Choroid plexus epithelial cell (primary cell): ENCODE data around the gene ABO.
"Not testable (repeated sequence)": the region's sequence is repeated elsewhere in the genome, so short reads cannot be mapped to it uniquely, and the experiment has no call there.

ENCODE experiments used
- DNase-seq: peaks from one replicate; pipeline ENCODE4 v3.0.0-alpha.2; 2010; ENCODE audit warnings: low read depth
- H3K4me3 ChIP-seq: 2 replicates; pipeline ENCODE4 v1.5.1; 2011; ENCODE audit warnings: low read depth, mild to moderate bottlenecking, control low read depth, low read length, moderate library complexity
- TF ChIP-seq, protein P1 (sequence below): conservative IDR thresholded peaks from 2 replicates; pipeline ENCODE4 v1.5.1; 2011; ENCODE audit warnings: low read depth, mild to moderate bottlenecking, control low read depth, inconsistent platforms, low read length, moderate library complexity

The ABO gene

GRCh38 chr9:133275105-133276000 lies at the start of gene ABO:
Gene ABO (minus strand): TSS chr9:133275201.
- no peak within 1 kb of the TSS for H3K4me3 ChIP-seq
- no peak for DNase-seq
- TF ChIP-seq, protein P1, sequence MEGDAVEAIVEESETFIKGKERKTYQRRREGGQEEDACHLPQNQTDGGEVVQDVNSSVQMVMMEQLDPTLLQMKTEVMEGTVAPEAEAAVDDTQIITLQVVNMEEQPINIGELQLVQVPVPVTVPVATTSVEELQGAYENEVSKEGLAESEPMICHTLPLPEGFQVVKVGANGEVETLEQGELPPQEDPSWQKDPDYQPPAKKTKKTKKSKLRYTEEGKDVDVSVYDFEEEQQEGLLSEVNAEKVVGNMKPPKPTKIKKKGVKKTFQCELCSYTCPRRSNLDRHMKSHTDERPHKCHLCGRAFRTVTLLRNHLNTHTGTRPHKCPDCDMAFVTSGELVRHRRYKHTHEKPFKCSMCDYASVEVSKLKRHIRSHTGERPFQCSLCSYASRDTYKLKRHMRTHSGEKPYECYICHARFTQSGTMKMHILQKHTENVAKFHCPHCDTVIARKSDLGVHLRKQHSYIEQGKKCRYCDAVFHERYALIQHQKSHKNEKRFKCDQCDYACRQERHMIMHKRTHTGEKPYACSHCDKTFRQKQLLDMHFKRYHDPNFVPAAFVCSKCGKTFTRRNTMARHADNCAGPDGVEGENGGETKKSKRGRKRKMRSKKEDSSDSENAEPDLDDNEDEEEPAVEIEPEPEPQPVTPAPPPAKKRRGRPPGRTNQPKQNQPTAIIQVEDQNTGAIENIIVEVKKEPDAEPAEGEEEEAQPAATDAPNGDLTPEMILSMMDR = no peak

GRCh38 chr9:133323991-133324703 lies 49.1 kb upstream of the ABO start:
- H3K4me3 ChIP-seq = no peak overlapping the region
- DNase-seq = no peak
- TF ChIP-seq, protein P1 = no peak

DNA sequence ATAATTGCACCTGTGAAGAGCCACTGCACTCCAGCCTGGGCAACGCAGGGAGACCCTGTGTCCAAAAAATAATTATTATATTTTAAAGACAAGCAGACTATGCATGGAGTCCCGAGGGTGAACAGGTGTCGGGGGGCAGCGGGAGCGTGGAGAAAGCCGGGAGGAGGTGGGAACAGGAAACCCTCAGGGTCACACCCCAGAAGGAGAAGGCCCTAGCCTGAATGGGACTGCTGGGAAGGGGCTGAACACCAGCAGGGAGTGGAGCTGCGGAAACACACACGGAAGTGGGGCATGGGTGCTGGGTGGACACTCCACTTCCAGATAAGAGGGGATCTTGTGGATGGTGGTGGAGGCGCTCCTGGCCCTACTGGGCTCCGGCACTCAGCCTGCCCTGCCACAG lies 48.2 kb upstream of the ABO start:
- TF ChIP-seq, protein P1 = no peak
- no peak for DNase-seq

DNA sequence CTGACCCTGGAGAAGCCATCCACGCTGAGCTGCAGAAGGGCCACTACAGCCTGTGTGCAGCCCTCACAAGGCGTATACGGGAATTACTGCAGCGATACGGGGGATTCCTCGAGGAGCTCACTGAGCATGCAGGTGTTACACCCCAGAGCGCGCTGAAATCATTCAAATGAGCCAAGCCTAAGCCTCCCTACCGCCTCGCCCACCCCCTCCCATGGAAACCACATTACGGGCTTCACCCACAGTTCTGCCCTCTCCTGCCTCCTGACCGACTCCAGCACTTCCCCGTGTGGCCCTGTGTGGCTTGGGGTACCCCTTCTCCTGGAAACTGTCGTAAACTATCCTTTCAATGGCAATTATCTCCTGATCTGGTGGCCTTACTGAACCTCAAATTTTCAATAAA lies 47.7 kb upstream of the ABO start:
- DNase-seq = no peak
- TF ChIP-seq, protein P1 = no peak
- H3K4me3 ChIP-seq = no peak overlapping the region

More for the DNA sequence above, 48.2 kb upstream of the ABO start:
- H3K4me3 ChIP-seq = no peak overlapping the region

- no peak for DNase-seq
- no peak overlapping the region for H3K4me3 ChIP-seq
- TF ChIP-seq, protein P1 = no peak
Observed at GRCh38 chr9:133321411-133321935, 46.5 kb upstream of the ABO start.

DNA sequence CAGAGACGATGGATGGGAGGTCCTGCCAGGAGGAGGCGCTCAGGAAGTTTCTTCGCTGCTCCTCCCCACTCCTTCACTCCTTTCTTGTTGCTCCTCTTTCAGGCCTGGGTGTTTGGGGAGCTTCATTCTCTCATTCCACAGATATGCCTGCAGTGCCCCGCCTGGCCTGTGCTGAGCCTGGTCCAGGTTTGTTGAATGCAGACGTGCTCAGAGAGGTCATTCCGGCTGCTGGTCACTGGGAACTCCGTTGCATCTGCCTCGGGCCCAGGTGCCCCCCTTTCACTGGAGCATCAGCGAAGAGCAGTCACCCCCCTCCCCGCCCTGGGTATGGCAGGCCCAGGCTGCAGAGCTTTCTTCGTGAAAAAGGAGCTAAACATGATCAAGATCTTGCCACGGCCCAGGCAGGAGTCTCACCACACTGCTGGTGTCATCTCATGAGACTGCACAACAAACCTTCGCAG lies 45.5 kb upstream of the ABO start:
- no peak overlapping the region for H3K4me3 ChIP-seq
- TF ChIP-seq, protein P1 = no peak
- no peak for DNase-seq

DNA sequence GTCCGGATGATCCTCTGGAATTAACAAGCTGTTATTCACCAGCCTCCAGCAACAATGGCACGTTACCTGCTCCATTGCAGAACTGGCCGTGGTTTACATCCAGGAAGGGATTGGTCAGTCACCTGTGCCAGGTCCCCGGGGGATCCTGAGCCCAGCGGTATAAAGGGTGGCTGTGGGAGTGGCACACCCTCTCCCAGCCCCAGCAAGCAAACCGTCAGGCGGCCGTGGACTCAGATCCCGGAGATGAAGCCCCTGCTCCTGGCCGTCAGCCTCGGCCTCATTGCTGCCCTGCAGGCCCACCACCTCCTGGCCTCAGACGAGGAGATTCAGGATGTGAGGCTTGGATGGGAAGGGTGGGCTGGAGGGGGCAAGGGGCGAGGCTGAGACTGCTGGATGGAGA lies 42.5 kb upstream of the ABO start:
- DNase-seq, H3K4me3 ChIP-seq: not testable (repeated sequence)
